Activated B cell treated with CpG ODN at 0.5 μM for 24 hours (primary cell): ENCODE data around the gene TBC1D10B. TPM values are rescaled to one million over a fixed set of nuclear protein-coding genes. Genes with fewer than 3 reads are reported as not detected.
A peak's percentile ranks its signal among the peaks of the same experiment; 100 is the strongest.

Experiments used
- ATAC-seq: fragments of 200-7000 bp; cut with Tn5 transposase; one replicate; pipeline ENCODE4 v1.10.0; 2021; ENCODE audit warnings: low read depth, mild to moderate bottlenecking, moderate library complexity
- CTCF ChIA-PET: fragments of 350-600 bp; sonication (Branson Sonifier 250); formaldehyde crosslinking; loops from one replicate; lab custom pipeline; 2021; ENCODE audit warnings: antibody characterized with exemption; lab: Charles Lee
- POLR2A ChIA-PET: fragments of 350-600 bp; sonication (Branson Sonifier 250); formaldehyde crosslinking; loops from one replicate; lab custom pipeline; 2021; ENCODE audit warnings: antibody characterized with exemption; lab: Charles Lee
- DNase-seq: peaks from one replicate; pipeline ENCODE4 v3.0.0; 2022
- H3K27ac Mint-ChIP-seq: one replicate; pipeline ENCODE4 v1.8.0; 2020; ENCODE audit warnings: mixed read lengths
- H3K27me3 Mint-ChIP-seq: one replicate; pipeline ENCODE4 v1.8.0; 2021; ENCODE audit warnings: mixed read lengths
- H3K36me3 Mint-ChIP-seq: one replicate; pipeline ENCODE4 v1.8.0; 2021; ENCODE audit warnings: low read depth, mixed read lengths
- H3K4me1 Mint-ChIP-seq: one replicate; pipeline ENCODE4 v1.8.0; 2021; ENCODE audit warnings: mixed read lengths
- H3K4me3 Mint-ChIP-seq: one replicate; pipeline ENCODE4 v1.8.0; 2020; ENCODE audit warnings: mild to moderate bottlenecking, mixed read lengths
- H3K9me3 Mint-ChIP-seq: one replicate; pipeline ENCODE4 v1.8.0; 2020; ENCODE audit warnings: mixed read lengths
- intact Hi-C: fragments of 100-400 bp; cut with micrococcal nuclease; formaldehyde crosslinking; loops from one replicate; pipeline ENCODE4 v1.15.1; 2024
- total RNA-seq: library from RNA; stranded (reverse); gene quantifications from 2 replicates; pipeline ENCODE4 v1.2.3, GENCODE V29; 2022
- TF ChIP-seq, protein P1 (sequence below): fragments of 200-600 bp; IDR thresholded peaks from one replicate; pipeline ENCODE4 v1.8.0; 2022; ENCODE audit warnings: antibody characterized with exemption, mild to moderate bottlenecking

Gene TBC1D10B
- total RNA-seq, 1 donor from 2014 or later: 50.2 TPM

DNA sequence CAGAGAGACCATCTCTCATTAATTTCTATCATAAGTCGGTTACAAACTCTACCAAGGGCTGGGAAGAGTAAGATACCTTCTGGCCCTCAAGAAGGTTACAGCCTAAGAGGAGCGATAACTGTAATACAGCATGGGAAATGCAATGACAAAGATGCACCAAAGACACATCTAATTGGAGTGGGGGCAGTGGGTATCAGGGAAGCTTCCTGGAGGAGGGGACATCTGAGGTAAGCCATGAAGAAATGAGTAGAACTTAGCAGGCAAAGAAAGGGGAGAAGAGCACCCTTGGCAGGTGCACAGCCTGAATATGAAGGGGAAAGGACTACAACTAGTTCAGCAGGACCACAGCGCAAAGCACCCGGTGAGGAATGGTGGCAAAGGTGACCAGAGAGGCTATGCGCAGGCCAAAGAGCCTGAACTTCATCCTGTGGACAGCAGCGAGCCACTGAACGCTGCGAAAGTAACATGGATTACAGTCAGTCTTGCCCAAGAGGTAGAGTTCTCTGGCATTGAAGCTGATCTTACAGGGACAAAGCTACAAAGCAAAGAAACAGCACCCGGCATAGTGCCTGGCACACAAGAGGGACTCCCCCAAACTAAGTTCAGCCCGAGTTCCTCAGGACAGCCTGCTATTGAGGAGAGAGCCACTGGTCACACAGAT is 2.8 kb downstream of the TBC1D10B start:
- DNase-seq: no peak
- ChIA-PET POLR2A (interaction anchor here (3.9 kb wide), 1 partner anchor 12 kb away, joined by 36 read pairs; the partner anchor contains the start of gene CD2BP2), CTCF (no interaction called here)
- intact Hi-C loops: no loop called here
- H3K27me3 Mint-ChIP-seq: no peaks in the 10 kb centered on the region
- H3K4me1 Mint-ChIP-seq: peaks cover 52% of the 10 kb centered on the region
- TF ChIP-seq, protein P1, sequence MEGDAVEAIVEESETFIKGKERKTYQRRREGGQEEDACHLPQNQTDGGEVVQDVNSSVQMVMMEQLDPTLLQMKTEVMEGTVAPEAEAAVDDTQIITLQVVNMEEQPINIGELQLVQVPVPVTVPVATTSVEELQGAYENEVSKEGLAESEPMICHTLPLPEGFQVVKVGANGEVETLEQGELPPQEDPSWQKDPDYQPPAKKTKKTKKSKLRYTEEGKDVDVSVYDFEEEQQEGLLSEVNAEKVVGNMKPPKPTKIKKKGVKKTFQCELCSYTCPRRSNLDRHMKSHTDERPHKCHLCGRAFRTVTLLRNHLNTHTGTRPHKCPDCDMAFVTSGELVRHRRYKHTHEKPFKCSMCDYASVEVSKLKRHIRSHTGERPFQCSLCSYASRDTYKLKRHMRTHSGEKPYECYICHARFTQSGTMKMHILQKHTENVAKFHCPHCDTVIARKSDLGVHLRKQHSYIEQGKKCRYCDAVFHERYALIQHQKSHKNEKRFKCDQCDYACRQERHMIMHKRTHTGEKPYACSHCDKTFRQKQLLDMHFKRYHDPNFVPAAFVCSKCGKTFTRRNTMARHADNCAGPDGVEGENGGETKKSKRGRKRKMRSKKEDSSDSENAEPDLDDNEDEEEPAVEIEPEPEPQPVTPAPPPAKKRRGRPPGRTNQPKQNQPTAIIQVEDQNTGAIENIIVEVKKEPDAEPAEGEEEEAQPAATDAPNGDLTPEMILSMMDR: no peak
- peak overlapping the region; percentile 87 for H3K4me3 Mint-ChIP-seq
- no peak for ATAC-seq
- peak overlapping the region; percentile 32 for H3K27ac Mint-ChIP-seq
- H3K36me3 Mint-ChIP-seq: peaks cover 39% of the 10 kb centered on the region
- H3K9me3 Mint-ChIP-seq: no peaks in the 10 kb centered on the region

DNA sequence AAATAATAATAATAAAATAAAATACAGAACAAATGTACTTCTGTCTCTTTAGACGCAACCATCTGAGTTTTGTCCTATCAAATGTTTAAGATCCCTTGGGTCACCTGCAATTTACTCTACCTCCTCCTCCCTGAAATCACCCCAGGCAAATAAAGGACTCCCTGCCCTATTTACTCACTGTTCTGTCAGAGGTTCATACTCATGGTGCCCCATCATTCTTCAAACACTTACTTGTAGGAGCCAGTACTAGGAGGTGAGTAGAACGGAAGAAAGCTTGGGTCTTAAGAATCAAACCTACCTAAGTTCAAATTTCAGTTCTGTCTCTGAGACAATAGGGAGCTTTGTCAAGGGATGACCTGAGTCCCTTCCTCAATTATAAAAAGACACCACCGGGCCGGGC is 3.8 kb downstream of the TBC1D10B start:
- H3K4me1 Mint-ChIP-seq: peaks cover 45% of the 10 kb centered on the region
- POLR2A ChIA-PET: no interaction called here

DNA sequence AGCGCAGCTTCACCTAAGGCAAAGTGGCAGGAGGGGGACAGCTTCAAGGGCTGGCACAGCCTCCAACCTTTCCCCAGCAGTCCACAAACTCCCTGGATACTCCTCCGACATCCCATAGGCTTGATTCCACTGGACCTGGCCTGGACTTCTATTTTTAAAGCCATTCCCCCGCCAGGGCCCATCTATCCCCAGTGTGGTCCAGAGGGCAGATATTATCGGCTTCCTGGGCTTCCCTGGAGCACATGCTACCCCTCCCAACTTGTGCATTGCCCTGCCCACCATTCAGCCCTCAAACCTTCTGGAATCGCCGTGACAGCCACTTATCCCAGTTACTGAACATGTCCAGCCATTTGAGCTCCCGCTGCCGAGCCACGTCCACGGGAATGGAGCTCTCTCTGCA is 5.1 kb downstream of the TBC1D10B start:
- intact Hi-C loops: no loop called here
- CTCF ChIA-PET: interaction anchor here (1.4 kb wide), 1 partner anchor 44 kb away, joined by 4 read pairs; no protein-coding TSS in a partner anchor
- Mint-ChIP-seq H3K27me3 (no peaks in the 10 kb centered on the region), H3K4me1 (peaks cover 34% of the 10 kb centered on the region), H3K27ac (no peak overlapping the region), H3K4me3 (no peak overlapping the region), H3K9me3 (no peaks in the 10 kb centered on the region), H3K36me3 (peaks cover 56% of the 10 kb centered on the region)
- DNase-seq (no peak), ATAC-seq (no peak)
- TF ChIP-seq, protein P1: no peak
- POLR2A ChIA-PET: interaction anchor here (1.0 to 1.4 kb wide), 3 partner anchors 13 to 30 kb away, joined by 3 read pairs; partner anchors contain the start of gene SEPTIN1

More for the DNA sequence above, 3.8 kb downstream of the TBC1D10B start:
- H3K36me3 Mint-ChIP-seq: peaks cover 44% of the 10 kb centered on the region
- no peaks in the 10 kb centered on the region for H3K27me3 Mint-ChIP-seq
- ATAC-seq: no peak
- DNase-seq: no peak
- no peak overlapping the region for H3K27ac Mint-ChIP-seq
- no peak overlapping the region for H3K4me3 Mint-ChIP-seq
- H3K9me3 Mint-ChIP-seq: no peaks in the 10 kb centered on the region
- CTCF ChIA-PET: interaction anchor here (1.4 kb wide), 1 partner anchor 43 kb away, joined by 4 read pairs; no protein-coding TSS in a partner anchor
- intact Hi-C loops: no loop called here
- TF ChIP-seq, protein P1: no peak

GRCh38 chr16:30361180-30361579 is 9.1 kb downstream of the TBC1D10B start:
- TF ChIP-seq, protein P1: no peak
- peaks cover 74% of the 10 kb centered on the region for H3K36me3 Mint-ChIP-seq
- no peak overlapping the region for H3K4me3 Mint-ChIP-seq
- intact Hi-C loops: no loop called here
- ChIA-PET CTCF (no interaction called here), POLR2A (no interaction called here)
- H3K27me3 Mint-ChIP-seq: no peaks in the 10 kb centered on the region
- no peak for ATAC-seq
- H3K27ac Mint-ChIP-seq: no peak overlapping the region
- DNase-seq: no peak
- no peaks in the 10 kb centered on the region for H3K9me3 Mint-ChIP-seq
- peaks cover 9% of the 10 kb centered on the region for H3K4me1 Mint-ChIP-seq

GRCh38 chr16:30359871-30360170 is 10.5 kb downstream of the TBC1D10B start:
- Mint-ChIP-seq H3K36me3 (peaks cover 69% of the 10 kb centered on the region), H3K27me3 (no peaks in the 10 kb centered on the region), H3K4me3 (no peak overlapping the region), H3K27ac (no peak overlapping the region), H3K9me3 (no peaks in the 10 kb centered on the region), H3K4me1 (peaks cover 19% of the 10 kb centered on the region)
- CTCF ChIA-PET: no interaction called here
- intact Hi-C loops: no loop called here
- POLR2A ChIA-PET: interaction anchor here (0.6 to 1.1 kb wide), 2 partner anchors 18 to 823 kb away, joined by 3 read pairs; no protein-coding TSS in a partner anchor
- TF ChIP-seq, protein P1: no peak
- ATAC-seq (no peak), DNase-seq (no peak)
